Mesendoderm (in vitro differentiated cells): ENCODE results near the gene NAB1.

Experiments used
- DNase-seq: peaks from one replicate; pipeline ENCODE4 v3.0.0; 2013
- H2AK5ac ChIP-seq: 2 replicates; pipeline ENCODE4 v1.6.1; 2013; ENCODE audit warnings: low read length, inconsistent platforms
- H2BK120ac ChIP-seq: 2 replicates; pipeline ENCODE4 v1.6.1; 2013; ENCODE audit warnings: low read depth, mild to moderate bottlenecking, low read length, moderate library complexity, mixed read lengths
- H2BK15ac ChIP-seq: replicated peaks from 2 replicates; pipeline ENCODE4 v1.6.1; 2013; ENCODE audit warnings: low read depth, mild to moderate bottlenecking, moderate library complexity
- H2BK5ac ChIP-seq: 2 replicates; pipeline ENCODE4 v1.6.1; 2013; ENCODE audit warnings: low read length, inconsistent platforms
- H3K18ac ChIP-seq: 2 replicates; pipeline ENCODE4 v1.6.1; 2013; ENCODE audit warnings: mild to moderate bottlenecking, low read length, mixed read lengths
- H3K23ac ChIP-seq: one replicate; pipeline ENCODE4 v1.6.1; 2013; ENCODE audit warnings: low read length
- H3K27ac ChIP-seq: 2 replicates; pipeline ENCODE4 v1.5.1; 2013; ENCODE audit warnings: low read depth, mild to moderate bottlenecking, inconsistent platforms, low read length, moderate library complexity
- H3K27me3 ChIP-seq: 2 replicates; pipeline ENCODE4 v1.6.1; 2013; ENCODE audit warnings: low read length, control low read depth, mild to moderate bottlenecking, inconsistent platforms; ENCODE audit not compliant: insufficient read depth, poor library complexity
- H3K36me3 ChIP-seq: 2 replicates; pipeline ENCODE4 v1.6.1; 2013; ENCODE audit warnings: low read length, inconsistent platforms; ENCODE audit not compliant: control insufficient read depth, insufficient read depth
- H3K4ac ChIP-seq: one replicate; pipeline ENCODE4 v1.6.1; 2013; ENCODE audit warnings: low read depth, mild to moderate bottlenecking, low read length, moderate library complexity
- H3K4me1 ChIP-seq: 2 replicates; pipeline ENCODE4 v1.6.1; 2013; ENCODE audit warnings: low read depth, low read length, inconsistent platforms; ENCODE audit not compliant: control insufficient read depth
- H3K4me2 ChIP-seq: 2 replicates; pipeline ENCODE4 v1.6.1; 2013; ENCODE audit warnings: low read length
- H3K4me3 ChIP-seq: 2 replicates; pipeline ENCODE4 v1.5.1; 2013; ENCODE audit warnings: mild to moderate bottlenecking, low read length
- H3K56ac ChIP-seq: one replicate; pipeline ENCODE4 v1.6.1; 2013; ENCODE audit warnings: low read length
- H3K79me1 ChIP-seq: 2 replicates; pipeline ENCODE4 v1.6.1; 2013; ENCODE audit warnings: low read length, inconsistent platforms
- H3K79me2 ChIP-seq: 2 replicates; pipeline ENCODE4 v1.6.1; 2013; ENCODE audit warnings: mild to moderate bottlenecking, low read length; ENCODE audit not compliant: control insufficient read depth, insufficient read depth
- H3K9ac ChIP-seq: 2 replicates; pipeline ENCODE4 v1.6.1; 2013; ENCODE audit warnings: low read length, inconsistent platforms
- H4K5ac ChIP-seq: one replicate; pipeline ENCODE4 v1.6.1; 2013; ENCODE audit warnings: low read length
- H4K8ac ChIP-seq: one replicate; pipeline ENCODE4 v1.6.1; 2013; ENCODE audit warnings: low read depth, mild to moderate bottlenecking, control low read depth, low read length, moderate library complexity
- WGBS: extraction: QIAGEN DNeasy Blood & Tissue Kit; methylation state at CpG from one replicate; pipeline ENCODE4 v1.1.7; 2013; ENCODE audit warnings: low lambda C conversion rate, missing lambda C conversion rate; ENCODE audit not compliant: insufficient coverage; ENCODE audit errors: extremely low coverage; 5-methylcytosine and 5-hydroxymethylcytosine counted together

The NAB1 gene

DNA sequence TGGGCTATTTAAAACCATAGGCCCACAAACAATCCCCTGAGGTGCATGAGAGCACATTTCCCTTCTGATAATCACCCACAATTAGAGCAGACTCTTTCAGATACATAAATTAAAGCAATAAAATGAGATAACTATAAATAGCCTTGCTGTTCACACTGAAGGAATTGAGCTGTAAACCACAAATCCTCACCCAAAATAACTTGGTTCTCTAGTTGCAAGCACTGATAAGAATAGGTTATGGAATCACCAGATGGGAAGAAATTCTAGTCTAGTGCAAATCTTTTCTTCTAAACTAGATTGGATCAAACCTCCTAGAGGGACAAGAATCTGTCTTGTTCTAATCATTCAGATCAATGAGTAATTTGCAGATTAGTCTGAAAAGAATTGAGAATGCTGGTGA is 64.6 kb downstream of the NAB1 start:
- no peak for DNase-seq
- Histone ChIP-seq H3K36me3 (no peaks in the 10 kb centered on the region), H2BK5ac (no peak overlapping the region), H4K5ac (no peak overlapping the region), H3K27me3 (no peaks in the 10 kb centered on the region), H3K4me1 (no peaks in the 10 kb centered on the region), H3K23ac (no peak overlapping the region), H3K9ac (no peak overlapping the region), H3K79me2 (no peaks in the 10 kb centered on the region), H3K4ac (no peak overlapping the region), H2BK120ac (no peak overlapping the region), H4K8ac (no peak overlapping the region), H3K79me1 (no peaks in the 10 kb centered on the region), H3K4me2 (no peak overlapping the region), H3K18ac (no peak overlapping the region), H3K27ac (no peak overlapping the region), H3K56ac (no peak overlapping the region), H2BK15ac (no peak overlapping the region), H2AK5ac (no peak overlapping the region), H3K4me3 (no peak overlapping the region)

DNA sequence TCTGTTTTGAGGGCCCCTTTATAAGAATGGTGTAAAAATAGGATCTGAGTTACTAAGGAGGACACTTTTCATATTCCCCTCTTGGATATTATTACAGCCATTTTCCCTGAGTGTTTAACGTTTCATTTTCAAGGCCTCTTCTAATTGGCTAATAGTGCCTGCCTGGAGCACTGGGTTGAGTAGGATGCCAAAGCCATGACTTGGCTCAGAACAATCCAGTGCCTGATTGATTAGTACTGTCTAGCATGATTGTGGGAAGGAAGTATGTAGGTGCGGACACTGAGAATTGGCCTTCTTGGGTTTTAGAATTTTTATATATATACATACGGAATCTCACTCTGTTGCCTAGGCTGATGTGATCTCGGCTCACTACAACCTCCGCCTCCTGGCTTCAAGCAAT is 66.1 kb downstream of the NAB1 start:
- Histone ChIP-seq H2BK5ac (no peak overlapping the region), H2BK120ac (no peak overlapping the region), H3K27me3 (no peaks in the 10 kb centered on the region), H3K23ac (no peak overlapping the region), H2AK5ac (no peak overlapping the region), H3K18ac (no peak overlapping the region), H3K9ac (no peak overlapping the region), H4K5ac (no peak overlapping the region), H3K27ac (no peak overlapping the region), H3K79me1 (no peaks in the 10 kb centered on the region), H3K56ac (no peak overlapping the region), H3K79me2 (no peaks in the 10 kb centered on the region), H3K4me1 (no peaks in the 10 kb centered on the region), H3K36me3 (no peaks in the 10 kb centered on the region), H4K8ac (no peak overlapping the region), H3K4ac (no peak overlapping the region), H3K4me3 (no peak overlapping the region), H3K4me2 (no peak overlapping the region), H2BK15ac (no peak overlapping the region)
- no CpG with 5 or more reads among the region's 5 CpGs for WGBS
- no peak for DNase-seq

- Histone ChIP-seq H2BK120ac (no peak overlapping the region), H2AK5ac (no peak overlapping the region), H3K27me3 (no peaks in the 10 kb centered on the region), H3K4me2 (no peak overlapping the region), H3K36me3 (no peaks in the 10 kb centered on the region), H3K23ac (no peak overlapping the region), H3K18ac (no peak overlapping the region), H2BK5ac (no peak overlapping the region), H3K79me1 (no peaks in the 10 kb centered on the region), H3K4me1 (no peaks in the 10 kb centered on the region), H3K4me3 (no peak overlapping the region), H3K4ac (no peak overlapping the region), H4K5ac (no peak overlapping the region), H4K8ac (no peak overlapping the region), H2BK15ac (no peak overlapping the region), H3K9ac (no peak overlapping the region), H3K27ac (no peak overlapping the region), H3K79me2 (no peaks in the 10 kb centered on the region), H3K56ac (no peak overlapping the region)
- WGBS, result no CpG with 5 or more reads among the region's 1 CpG
- DNase-seq, result no peak
Measured at GRCh38 chr2:190716176-190716807, 67.4 kb downstream of the NAB1 start.

GRCh38 chr2:190717306-190717705 is 68.4 kb downstream of the NAB1 start:
- Histone ChIP-seq H3K4me3 (no peak overlapping the region), H3K56ac (no peak overlapping the region), H3K4me1 (no peaks in the 10 kb centered on the region), H3K79me1 (no peaks in the 10 kb centered on the region), H3K23ac (no peak overlapping the region), H4K8ac (no peak overlapping the region), H2BK15ac (no peak overlapping the region), H3K27ac (no peak overlapping the region), H3K27me3 (no peaks in the 10 kb centered on the region), H4K5ac (no peak overlapping the region), H2BK120ac (no peak overlapping the region), H3K4ac (no peak overlapping the region), H2BK5ac (no peak overlapping the region), H3K18ac (no peak overlapping the region), H3K36me3 (no peaks in the 10 kb centered on the region), H3K9ac (no peak overlapping the region), H3K4me2 (no peak overlapping the region), H2AK5ac (no peak overlapping the region), H3K79me2 (no peaks in the 10 kb centered on the region)
- no CpG with 5 or more reads among the region's 3 CpGs for WGBS
- DNase-seq, result no peak

DNA sequence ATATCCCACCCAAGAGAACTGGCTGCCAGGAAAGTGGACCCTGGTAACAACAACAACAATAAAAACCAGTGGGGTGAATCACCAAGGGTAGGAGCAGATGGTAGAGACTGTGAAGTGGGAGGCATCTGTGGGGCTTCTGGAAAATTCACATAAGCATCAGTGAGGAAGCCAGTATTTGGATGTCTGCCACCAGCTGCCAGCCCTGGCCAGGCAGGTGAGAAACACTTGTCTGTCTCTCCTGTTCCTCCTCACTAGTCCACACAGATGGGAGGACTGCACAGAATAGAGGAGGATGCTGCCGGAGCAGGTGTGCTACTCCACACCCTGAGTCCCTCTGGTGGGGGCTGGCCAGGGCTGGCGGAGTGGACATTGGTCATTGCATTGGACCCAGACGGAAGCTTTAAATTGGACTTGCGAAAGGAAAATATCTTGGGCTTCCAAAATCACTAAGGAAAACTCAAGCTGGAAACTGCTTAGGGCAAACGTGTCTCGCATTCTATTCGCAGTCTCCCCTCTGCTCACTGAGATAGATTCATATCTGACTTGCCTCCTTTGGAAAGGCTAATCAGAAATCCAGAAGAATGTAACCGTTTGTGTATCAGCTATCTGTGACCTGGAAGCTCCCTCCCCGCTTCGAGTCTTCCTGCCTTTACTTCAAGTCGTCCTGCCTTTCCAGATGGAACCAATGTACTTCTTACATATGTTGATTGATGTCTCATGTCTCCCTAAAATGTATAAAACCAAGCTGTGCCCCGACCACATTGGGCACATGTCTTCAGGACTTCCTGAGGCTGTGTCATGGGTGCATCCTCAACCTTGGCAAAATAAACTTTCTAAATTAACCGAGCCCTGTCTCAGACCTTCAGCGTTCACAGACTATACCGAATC is 69.1 kb downstream of the NAB1 start:
- H3K4me1 ChIP-seq, result no peaks in the 10 kb centered on the region
- H2BK120ac ChIP-seq, result no peak overlapping the region
- H2BK15ac ChIP-seq, result no peak overlapping the region
- no peak overlapping the region for H3K56ac ChIP-seq
- no peak overlapping the region for H3K4me2 ChIP-seq
- H3K27ac ChIP-seq, result no peak overlapping the region
- H2AK5ac ChIP-seq, result no peak overlapping the region
- H3K4me3 ChIP-seq, result no peak overlapping the region
- H3K4ac ChIP-seq, result no peak overlapping the region
- no peak overlapping the region for H3K23ac ChIP-seq
- no CpG with 5 or more reads among the region's 15 CpGs for WGBS
- H3K9ac ChIP-seq, result no peak overlapping the region
- DNase-seq, result no peak
- H3K79me1 ChIP-seq, result no peaks in the 10 kb centered on the region
- no peak overlapping the region for H3K18ac ChIP-seq
- no peak overlapping the region for H4K5ac ChIP-seq
- no peaks in the 10 kb centered on the region for H3K79me2 ChIP-seq
- no peaks in the 10 kb centered on the region for H3K36me3 ChIP-seq
- no peak overlapping the region for H2BK5ac ChIP-seq
- no peaks in the 10 kb centered on the region for H3K27me3 ChIP-seq
- H4K8ac ChIP-seq, result no peak overlapping the region
